HCT116 (cell line): ENCODE measurements around the gene ANXA5. TPM values are rescaled to one million over a fixed set of nuclear protein-coding genes. Genes with fewer than 3 reads are reported as not detected.

Experiments
- ATAC-seq: fragments of 200-7000 bp; cut with Tn5 transposase; 2 replicates; pipeline ENCODE4 v1.9.1; 2020; ENCODE audit warnings: mild to moderate bottlenecking, moderate library complexity
- Bru-seq: library from RNA; stranded (reverse); fragments of 400-500 nt; gene quantifications from one replicate; lab custom pipeline; 2021; lab: Mats Ljungman, UMichigan
- BruChase-seq, 2 experiments: library from RNA; stranded (reverse); fragments of 400-500 nt; gene quantifications; one replicate each; lab custom pipeline; 2021; lab: Mats Ljungman, UMichigan
- BruUV-seq: library from RNA; stranded (reverse); fragments of 400-500 nt; replicated peaks from 2 replicates; lab custom pipeline; 2021; lab: Mats Ljungman, UMichigan
- CTCF ChIA-PET: fragments of 300-600 bp; sonication (Branson Sonifier 250); formaldehyde crosslinking; loops from one replicate; lab custom pipeline; 2021; ENCODE audit warnings: antibody characterized with exemption; lab: Charles Lee
- POLR2A ChIA-PET: fragments of 300-600, 350-600 bp; sonication (Branson Sonifier 250); formaldehyde crosslinking; loops from one replicate; lab custom pipeline; 2021; ENCODE audit warnings: antibody characterized with exemption; lab: Charles Lee
- RAD21 ChIA-PET, 2 experiments: fragments of 300-600 bp; sonication (Branson Sonifier 250); formaldehyde crosslinking; loops; one replicate each; lab custom pipeline; 2023; ENCODE audit warnings: low total read pairs in 2 of 2; ENCODE audit not compliant: uncharacterized antibody in 2 of 2, unreplicated experiment in 2 of 2, low non-redundant PET in 1 of 2; lab: Charles Lee
- DNase-seq: peaks from one replicate; pipeline ENCODE4 v3.0.0-alpha.2; 2010; ENCODE audit warnings: low read depth, low spot score
- H2AFZ ChIP-seq: fragments of 200-600 bp; shearing (Covaris generic), sonication (generic); 2 replicates; pipeline ENCODE4 v1.6.1; 2017; ENCODE audit warnings: low read depth, mixed run types, mixed read lengths, antibody characterized with exemption, low read length; ENCODE audit not compliant: poor library complexity, severe bottlenecking
- H3K27ac ChIP-seq: 2 replicates; pipeline ENCODE4 v1.5.1; 2012; ENCODE audit warnings: low read depth, low read length
- H3K27me3 ChIP-seq: fragments of 200-600 bp; sonication (generic); 2 replicates; pipeline ENCODE4 v1.6.1; 2016; ENCODE audit warnings: mixed run types, low read length, mixed read lengths; ENCODE audit not compliant: insufficient read depth
- H3K36me3 ChIP-seq, 2 experiments: fragments of 200-500 bp in 1 of 2; fragments of 200-600 bp in 1 of 2; sonication (Bioruptor generic) in 1 of 2; sonication (generic) in 1 of 2; 2 replicates each; pipeline versions ENCODE4 v1.5.1 to v1.6.1; 2014 to 2016; ENCODE audit warnings: low read length in 2 of 2, inconsistent platforms in 1 of 2, mixed read lengths in 1 of 2, mixed run types in 1 of 2; ENCODE audit not compliant: insufficient read depth in 2 of 2, control insufficient read depth in 1 of 2
- H3K4me1 ChIP-seq, 2 experiments: fragments of 200-600 bp in 1 of 2; sonication (generic) in 1 of 2; 2 replicates each; pipeline versions ENCODE4 v1.5.1 to v1.6.1; 2012 to 2017; ENCODE audit warnings: low read length in 2 of 2, inconsistent platforms in 1 of 2, mild to moderate bottlenecking in 1 of 2, mixed read lengths in 1 of 2, mixed run types in 1 of 2, moderate library complexity in 1 of 2; ENCODE audit not compliant: insufficient read depth in 2 of 2, control insufficient read depth in 1 of 2
- H3K4me2 ChIP-seq: fragments of 200-600 bp; sonication (generic); 2 replicates; pipeline ENCODE4 v1.6.1; 2017; ENCODE audit warnings: mixed run types, low read length, mixed read lengths
- H3K4me3 ChIP-seq, 2 experiments: fragments of 200-600 bp in 1 of 2; sonication (generic) in 1 of 2; replicated peaks in 1 of 2; 2 replicates each; pipeline ENCODE4 v1.5.1; 2011 to 2016; ENCODE audit warnings: low read length in 2 of 2, control low read depth in 1 of 2, low read depth in 1 of 2, mild to moderate bottlenecking in 1 of 2, mixed read lengths in 1 of 2, mixed run types in 1 of 2
- H3K79me2 ChIP-seq: fragments of 200-600 bp; sonication (generic); 2 replicates; pipeline ENCODE4 v1.6.1; 2017; ENCODE audit warnings: mild to moderate bottlenecking, mixed run types, low read length, moderate library complexity, mixed read lengths; ENCODE audit not compliant: insufficient read depth
- H3K9ac ChIP-seq: fragments of 200-600 bp; sonication (generic); 2 replicates; pipeline ENCODE4 v1.6.1; 2016; ENCODE audit warnings: low read length, mixed read lengths
- H3K9me2 ChIP-seq: fragments of 200-600 bp; sonication (generic), shearing (Covaris generic); 2 replicates; pipeline ENCODE4 v1.6.1; 2017; ENCODE audit warnings: mixed run types, mild to moderate bottlenecking, moderate library complexity; ENCODE audit not compliant: insufficient read depth
- H3K9me3 ChIP-seq, 2 experiments: fragments of 200-500 bp in 1 of 2; fragments of 200-600 bp in 1 of 2; sonication (Bioruptor generic) in 1 of 2; sonication (generic) in 1 of 2; 2 replicates each; pipeline ENCODE4 v1.6.1; 2014 to 2017; ENCODE audit warnings: low read length in 2 of 2, mixed read lengths in 2 of 2, inconsistent platforms in 1 of 2, low read depth in 1 of 2, mild to moderate bottlenecking in 1 of 2, mixed run types in 1 of 2, moderate library complexity in 1 of 2; ENCODE audit not compliant: control insufficient read depth in 1 of 2, insufficient read depth in 1 of 2
- H4K20me1 ChIP-seq: fragments of 200-600 bp; sonication (generic), shearing (Covaris generic); 2 replicates; pipeline ENCODE4 v1.6.1; 2017; ENCODE audit warnings: mixed run types, mild to moderate bottlenecking, moderate library complexity; ENCODE audit not compliant: insufficient read depth
- ATF3 ChIP-seq: IDR thresholded peaks from 2 replicates; pipeline ENCODE4 v1.6.1; 2012
- CTCF ChIP-seq, 3 experiments: fragments of 200-600 bp in 1 of 3; sonication (generic) in 1 of 3; IDR thresholded peaks in 2 of 3; conservative IDR thresholded peaks in 1 of 3; 2 replicates each; pipeline ENCODE4 v1.5.1; 2012 to 2017; ENCODE audit warnings: low read depth in 2 of 3, low read length in 2 of 3, antibody characterized with exemption in 1 of 3, borderline replicate concordance in 1 of 3, control low read depth in 1 of 3, mild to moderate bottlenecking in 1 of 3, mixed read lengths in 1 of 3, mixed run types in 1 of 3, moderate library complexity in 1 of 3; ENCODE audit not compliant: insufficient read depth in 1 of 3
- EGR1 ChIP-seq: IDR thresholded peaks from 2 replicates; pipeline ENCODE4 v1.6.1; 2012; ENCODE audit warnings: low read depth
- EZH2 ChIP-seq: fragments of 200-600 bp; sonication (generic); IDR thresholded peaks from 2 replicates; pipeline ENCODE4 v1.6.1; 2017; ENCODE audit warnings: antibody characterized with exemption, mixed run types
- FOSL1 ChIP-seq: IDR thresholded peaks from 2 replicates; pipeline ENCODE4 v1.6.1; 2012; ENCODE audit warnings: low read depth
- POLR2A ChIP-seq: IDR thresholded peaks from 2 replicates; pipeline ENCODE4 v1.7.0; 2011; ENCODE audit warnings: borderline replicate concordance; ENCODE audit not compliant: insufficient read depth, insufficient read length; ENCODE audit errors: extremely low read depth
- POLR2AphosphoS5 ChIP-seq: IDR thresholded peaks from 2 replicates; pipeline ENCODE4 v1.6.1; 2011; ENCODE audit warnings: mild to moderate bottlenecking, low read depth, low read length, moderate library complexity
- RAD21 ChIP-seq: IDR thresholded peaks from 2 replicates; pipeline ENCODE4 v1.6.1; 2012; ENCODE audit warnings: low read depth, mild to moderate bottlenecking
- REST ChIP-seq: IDR thresholded peaks from 2 replicates; pipeline ENCODE4 v1.6.1; 2012; ENCODE audit warnings: low read depth
- SIN3A ChIP-seq: IDR thresholded peaks from 2 replicates; pipeline ENCODE4 v1.6.1; 2012; ENCODE audit warnings: low read depth
- SP1 ChIP-seq: IDR thresholded peaks from 2 replicates; pipeline ENCODE4 v1.6.1; 2012; ENCODE audit warnings: low read depth
- SRF ChIP-seq: IDR thresholded peaks from 2 replicates; pipeline ENCODE4 v1.6.1; 2012; ENCODE audit warnings: low read depth
- TCF7L2 ChIP-seq: IDR thresholded peaks from 2 replicates; pipeline ENCODE4 v1.7.0; 2011; ENCODE audit warnings: borderline replicate concordance, inconsistent platforms; ENCODE audit not compliant: insufficient read depth, insufficient read length; ENCODE audit errors: extremely low read depth
- YY1 ChIP-seq: IDR thresholded peaks from 2 replicates; pipeline ENCODE4 v1.6.1; 2011; ENCODE audit warnings: low read length, low read depth, moderate library complexity, mild to moderate bottlenecking; ENCODE audit not compliant: insufficient replicate concordance; ENCODE audit errors: extremely low read depth
- ZFX ChIP-seq: fragments of 450-650 bp; IDR thresholded peaks from 2 replicates; pipeline ENCODE4 v1.6.1; 2017
- ZNF274 ChIP-seq: fragments of 200-500 bp; sonication (Bioruptor generic); IDR thresholded peaks from 2 replicates; pipeline ENCODE4 v1.6.1; 2014; ENCODE audit warnings: mild to moderate bottlenecking, low read depth, low read length, inconsistent platforms
- intact Hi-C: fragments of 100-400 bp; cut with micrococcal nuclease; formaldehyde crosslinking; loops from 2 replicates; pipeline ENCODE4 v1.10.0; 2022
- long read RNA-seq: library from polyadenylated mRNA; unstranded; transcript quantifications from one replicate; pipeline ENCODE4 v2.0.0, GENCODE V29; 2021; ENCODE audit not compliant: unreplicated experiment
- polyA plus RNA-seq: library from polyadenylated mRNA; unstranded; fragments of >200 nt; gene quantifications from 2 replicates; pipeline ENCODE4 v1.2.1, GENCODE V29; 2012; ENCODE audit warnings: missing spikeins
- total RNA-seq: library from RNA; stranded (reverse); gene quantifications from one replicate; pipeline ENCODE4 v1.2.1, GENCODE V29; 2021; ENCODE audit not compliant: unreplicated experiment

The ANXA5 gene
- 186 TPM for total RNA-seq
- polyA plus RNA-seq, result 191 and 200 TPM in 2 replicates
- percentile 96 among the genes with signal in this experiment for Bru-seq, nascent RNA
- BruChase-seq, experiment 1, labeled RNA remaining after a 6-hour chase, result percentile 95 among the genes with signal in this experiment
- percentile 90 among the genes with signal in this experiment for BruChase-seq, experiment 2, labeled RNA remaining after a 2-hour chase
- long read RNA-seq, transcript ANXA5-201 (13 exons, 1,762 nt), result major isoform, 383 of 442 reads
- long read RNA-seq, partial matches to known transcripts, result 30 of 442 reads
- long read RNA-seq, other reads (novel, unspliced or antisense), result 28 of 442 reads

GRCh38 chr4:121696581-121697461 is at the start of gene ANXA5:
ANXA5 (minus strand) TSS chr4:121696980; CDS start chr4:121696589, 391 bp downstream.
- ATAC-seq (peak; percentile 97), DNase-seq (peak; percentile 59)
- H3K9me3 ChIP-seq, result no peaks in the 10 kb centered on the region
- peak within 1 kb of the TSS; percentile 83 for H3K27ac ChIP-seq
- peak within 1 kb of the TSS; percentile 85 for H3K9ac ChIP-seq
- peaks cover 42% of the 10 kb centered on the region for H3K79me2 ChIP-seq
- no peaks in the 10 kb centered on the region for H4K20me1 ChIP-seq
- no peaks in the 10 kb centered on the region for H3K9me2 ChIP-seq
- H3K27me3 ChIP-seq, result no peaks in the 10 kb centered on the region
- CTCF ChIA-PET, result interaction anchor here (1.3 kb wide), 1 partner anchor 32 kb away, joined by 3 read pairs; no protein-coding TSS in a partner anchor
- H2AFZ ChIP-seq, result peak within 1 kb of the TSS; percentile 74
- BruUV-seq, result no TSS peak
- RAD21 ChIA-PET, result no interaction called here
- POLR2A ChIA-PET, result interaction anchor here (0.6 to 2.0 kb wide), 9 partner anchors 10 to 40 kb away, joined by 3 to 14 read pairs (median 3); no protein-coding TSS in a partner anchor
- H3K4me1 ChIP-seq, result peaks cover 18 to 36% of the 10 kb centered on the region in 2 experiments
- TF ChIP-seq POLR2AphosphoS5 (peak; percentile 97), POLR2A (peak; percentile 87), YY1 (peak; percentile 32), FOSL1 (no peak), SRF (no peak), RAD21 (peak; percentile 61), SIN3A (peak; percentile 76; the same call in 1 of the 2 replicates), EZH2 (no peak), REST (peak; percentile 55), TCF7L2 (peak; percentile 23), CTCF (IDR thresholded peaks at IDR 0.05 in 2 of 3, conservative IDR thresholded peaks at IDR 0.05 in 1 of 3; ENCODE audit: borderline replicate concordance in 1 of 3, insufficient read depth in 1 of 3, low read depth in 2 of 3, low read length in 2 of 3) (peak in 2 of 3 experiments; percentile 26 to 34; a peak in 4 of 6 replicates), ZFX (peak; percentile 72), EGR1 (peak; percentile 87), ATF3 (no peak), SP1 (no peak), ZNF274 (no peak)
- H3K4me3 ChIP-seq, result peak within 1 kb of the TSS; percentile 71 to 94
- intact Hi-C loops, result no loop called here
- peak within 1 kb of the TSS; percentile 97 for H3K4me2 ChIP-seq
- H3K36me3 ChIP-seq, result 0 out of 4 replicates have a peak, but pooled peaks cover 2 to 7% of the 10 kb centered on the region in 2 experiments
